H1 (cell line): ENCODE results near the gene ATMIN. TPM values are rescaled to one million over a fixed set of nuclear protein-coding genes. Genes with fewer than 3 reads are reported as not detected.
A peak's percentile ranks its signal among the peaks of the same experiment; 100 is the strongest.

ENCODE experiments used
- BRCA1 ChIP-seq: IDR thresholded peaks from 2 replicates; pipeline ENCODE4 v1.6.1; 2012; ENCODE audit warnings: low read depth, low read length, improper control_type of control experiment
- CBX5 ChIP-seq: fragments of 300-800, 300-1000 bp; sonication (generic); IDR thresholded peaks from 2 replicates; pipeline ENCODE4 v1.7.1; 2016; ENCODE audit warnings: antibody characterized with exemption, low read length, low read depth
- CHD1 ChIP-seq: IDR thresholded peaks from 2 replicates; pipeline ENCODE4 v1.6.1; 2012; ENCODE audit warnings: low read depth, low read length, improper control_type of control experiment
- GTF2F1 ChIP-seq: IDR thresholded peaks from 2 replicates; pipeline ENCODE4 v1.6.1; 2012; ENCODE audit warnings: low read depth, low read length, improper control_type of control experiment, borderline replicate concordance
- HDAC2 ChIP-seq, 2 experiments: fragments of 300-600 bp in 1 of 2; sonication (generic) in 1 of 2; IDR thresholded peaks; 2 replicates each; pipeline ENCODE4 v1.6.1; 2011 to 2012; ENCODE audit warnings: low read depth in 2 of 2, low read length in 2 of 2, mild to moderate bottlenecking in 2 of 2, moderate library complexity in 2 of 2, borderline replicate concordance in 1 of 2, inconsistent platforms in 1 of 2
- NRF1 ChIP-seq: IDR thresholded peaks from 2 replicates; pipeline ENCODE4 v1.6.1; 2011; ENCODE audit warnings: mild to moderate bottlenecking, low read depth, low read length, improper control_type of control experiment
- POU5F1 ChIP-seq: IDR thresholded peaks from 2 replicates; pipeline ENCODE4 v1.6.1; 2011; ENCODE audit warnings: low read depth, mild to moderate bottlenecking, low read length, moderate library complexity
- RBBP5 ChIP-seq: IDR thresholded peaks from 2 replicates; pipeline ENCODE4 v1.7.1; 2012; ENCODE audit warnings: low read depth, mild to moderate bottlenecking, inconsistent platforms, low read length, moderate library complexity, borderline replicate concordance
- RFX5 ChIP-seq: IDR thresholded peaks from 2 replicates; pipeline ENCODE4 v1.6.1; 2011; ENCODE audit warnings: low read depth, low read length, improper control_type of control experiment, borderline replicate concordance
- RNF2 ChIP-seq: fragments of 200-900, 300-1000 bp; sonication (generic); IDR thresholded peaks from 2 replicates; pipeline ENCODE4 v1.7.1; 2016; ENCODE audit warnings: borderline replicate concordance, low read depth, mild to moderate bottlenecking, antibody characterized with exemption, low read length; ENCODE audit not compliant: poor library complexity, severe bottlenecking; ENCODE audit errors: missing control alignments
- RXRA ChIP-seq: IDR thresholded peaks from 2 replicates; pipeline ENCODE4 v1.6.1; 2011; ENCODE audit warnings: low read depth, mild to moderate bottlenecking, low read length, moderate library complexity; ENCODE audit not compliant: insufficient read depth
- SAP30 ChIP-seq: fragments of 300-600 bp; sonication (generic); IDR thresholded peaks from 2 replicates; pipeline ENCODE4 v1.7.1; 2012; ENCODE audit warnings: low read length, moderate library complexity, mild to moderate bottlenecking, inconsistent platforms; ENCODE audit not compliant: insufficient read depth, insufficient replicate concordance
- SIN3A ChIP-seq, 2 experiments: IDR thresholded peaks in 1 of 2; conservative IDR thresholded peaks in 1 of 2; 2 replicates each; pipeline ENCODE4 v1.6.1; 2011 to 2012; ENCODE audit warnings: low read length in 2 of 2, improper control_type of control experiment in 1 of 2, low read depth in 1 of 2, mild to moderate bottlenecking in 1 of 2
- SIX5 ChIP-seq: IDR thresholded peaks from 2 replicates; pipeline ENCODE4 v1.6.1; 2011; ENCODE audit warnings: mild to moderate bottlenecking, low read depth, low read length
- SP1 ChIP-seq: IDR thresholded peaks from 2 replicates; pipeline ENCODE4 v1.6.1; 2011; ENCODE audit warnings: low read depth, low read length
- SP2 ChIP-seq: IDR thresholded peaks from 2 replicates; pipeline ENCODE4 v1.6.1; 2012; ENCODE audit warnings: mild to moderate bottlenecking, low read length, inconsistent platforms
- SUZ12 ChIP-seq: fragments of 200-600 bp; sonication (generic); IDR thresholded peaks from 2 replicates; pipeline ENCODE4 v1.6.1; 2012; ENCODE audit warnings: mild to moderate bottlenecking, inconsistent platforms, low read length, moderate library complexity, mixed read lengths
- TAF7 ChIP-seq: optimal IDR thresholded peaks from 2 replicates; pipeline ENCODE3; 2011; ENCODE audit warnings: low read depth, mild to moderate bottlenecking, inconsistent platforms, low read length, moderate library complexity, borderline replicate concordance
- TBP ChIP-seq: IDR thresholded peaks from 2 replicates; pipeline ENCODE4 v1.6.1; 2011; ENCODE audit warnings: low read depth, low read length, improper control_type of control experiment
- TEAD4 ChIP-seq: IDR thresholded peaks from 2 replicates; pipeline ENCODE4 v1.6.1; 2012; ENCODE audit warnings: low read depth, low read length, inconsistent platforms, mixed read lengths
- YY1 ChIP-seq: IDR thresholded peaks from 2 replicates; pipeline ENCODE4 v1.6.1; 2011; ENCODE audit warnings: low read depth, mild to moderate bottlenecking, low read length
- polyA plus RNA-seq, 7 experiments: library from polyadenylated mRNA; depleted of rRNA in 3 of 7; stranded (reverse) in 5 of 7; unstranded in 2 of 7; fragments of >200 nt in 5 of 7; fragments of 200-250 nt in 2 of 7; gene quantifications; 1 replicate in 5 of 7; 2 replicates in 1 of 7; 4 replicates in 1 of 7; pipeline versions ENCODE4 v1.2.1 to v1.2.3, GENCODE V29; 2011 to 2013; ENCODE audit warnings: missing spikeins in 2 of 7, mixed read lengths in 2 of 7
- total RNA-seq: library from RNA; stranded (reverse); fragmentation: NEBNext Ultra II Directional; extraction: Animal tissue kit (Norgen Biotek cat#: 25700); gene quantifications from 2 replicates; pipeline ENCODE4 v1.2.1, GENCODE V29; 2021
- TF ChIP-seq, protein P1 (sequence below): IDR thresholded peaks from 2 replicates; pipeline ENCODE4 v1.6.1; 2012; ENCODE audit warnings: inconsistent platforms
- TF ChIP-seq, protein P2 (sequence below): IDR thresholded peaks from 2 replicates; pipeline ENCODE4 v1.6.1; 2011; ENCODE audit warnings: low read depth, mild to moderate bottlenecking, low read length; ENCODE audit not compliant: insufficient read depth

Gene ATMIN
- total and polyA plus RNA-seq, 2 of the 8 experiments (the other 6 are each of a cell fraction or from before 2014, with no cell fraction given): 34.8 to 59.8 TPM

DNA sequence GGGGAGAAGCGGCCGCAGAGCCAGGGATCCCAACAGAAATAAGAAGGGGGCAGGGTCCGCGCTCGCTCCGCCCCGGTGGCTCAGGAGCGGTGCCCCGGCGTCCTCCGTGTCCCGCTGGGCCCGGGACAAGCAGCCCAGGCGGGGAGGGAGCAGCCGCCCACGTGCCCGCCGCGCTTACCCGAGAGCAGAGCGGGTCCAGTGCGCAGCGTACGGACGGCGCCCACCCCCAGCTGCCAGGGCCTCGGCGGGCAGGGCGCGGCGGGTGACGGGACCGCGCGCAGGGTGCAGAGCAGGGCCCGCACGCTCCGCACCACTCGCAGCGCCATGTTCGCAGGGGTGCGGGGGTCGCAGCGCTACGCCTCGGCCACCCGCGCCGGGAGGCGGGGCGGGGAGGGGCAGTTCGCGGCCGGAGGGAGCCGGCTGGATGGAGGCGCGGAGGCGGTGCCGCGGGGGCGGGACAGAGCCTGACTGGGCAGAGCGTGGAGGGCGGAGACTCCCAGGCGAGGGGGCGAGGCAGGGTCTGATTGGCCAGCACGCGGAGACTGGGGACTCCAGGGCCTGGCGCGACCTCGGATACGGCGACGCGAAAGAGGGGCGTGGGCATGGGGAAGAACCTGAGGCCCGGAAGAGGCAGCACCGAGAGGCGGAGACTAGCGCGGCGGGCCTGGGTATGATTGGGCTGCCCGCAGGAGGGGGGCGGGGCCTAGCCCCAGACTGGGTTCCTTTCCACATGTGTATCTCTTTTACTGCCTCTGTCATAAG is 60.5 kb downstream of the ATMIN start, which contains the start of gene GCSH (continued):
- TF ChIP-seq GTF2F1 (no peak), HDAC2 (IDR thresholded peaks at IDR 0.05; ENCODE audit: borderline replicate concordance in 1 of 2, low read depth in 2 of 2, low read length in 2 of 2) (no peak), NRF1 (no peak), CBX5 (no peak), SIN3A (conservative IDR thresholded peaks at IDR 0.05 in 1 of 2, IDR thresholded peaks at IDR 0.05 in 1 of 2; ENCODE audit: low read depth in 1 of 2, low read length in 2 of 2) (peak in 1 of 2 experiments; percentile 58; a peak in 1 of 4 replicates), SP2 (no peak), SAP30 (no peak), SIX5 (no peak), RNF2 (no peak), TEAD4 (no peak), BRCA1 (no peak), RFX5 (no peak), TAF7 (no peak), SP1 (no peak), TBP (peak; percentile 49; the same call in 1 of the 2 replicates), SUZ12 (no peak), RBBP5 (peak; percentile 75; the same call in 1 of the 2 replicates), POU5F1 (no peak), YY1 (no peak), RXRA (no peak), CHD1 (no peak)
- TF ChIP-seq, protein P1, sequence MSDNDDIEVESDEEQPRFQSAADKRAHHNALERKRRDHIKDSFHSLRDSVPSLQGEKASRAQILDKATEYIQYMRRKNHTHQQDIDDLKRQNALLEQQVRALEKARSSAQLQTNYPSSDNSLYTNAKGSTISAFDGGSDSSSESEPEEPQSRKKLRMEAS: peak; percentile 91
- TF ChIP-seq, protein P2, sequence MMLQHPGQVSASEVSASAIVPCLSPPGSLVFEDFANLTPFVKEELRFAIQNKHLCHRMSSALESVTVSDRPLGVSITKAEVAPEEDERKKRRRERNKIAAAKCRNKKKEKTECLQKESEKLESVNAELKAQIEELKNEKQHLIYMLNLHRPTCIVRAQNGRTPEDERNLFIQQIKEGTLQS: no peak
